Activated T-cell treated with anti-CD3 and anti-CD28 coated beads for 4 hours (primary cell): ENCODE data around the gene AEBP2.
"Not testable (repeated sequence)": the region's sequence is repeated elsewhere in the genome, so short reads cannot be mapped to it uniquely, and the experiment has no call there.

Experiments used
- DNase-seq: peaks from one replicate; pipeline ENCODE4 v3.0.0-alpha.2; 2020

Gene AEBP2, protein sequence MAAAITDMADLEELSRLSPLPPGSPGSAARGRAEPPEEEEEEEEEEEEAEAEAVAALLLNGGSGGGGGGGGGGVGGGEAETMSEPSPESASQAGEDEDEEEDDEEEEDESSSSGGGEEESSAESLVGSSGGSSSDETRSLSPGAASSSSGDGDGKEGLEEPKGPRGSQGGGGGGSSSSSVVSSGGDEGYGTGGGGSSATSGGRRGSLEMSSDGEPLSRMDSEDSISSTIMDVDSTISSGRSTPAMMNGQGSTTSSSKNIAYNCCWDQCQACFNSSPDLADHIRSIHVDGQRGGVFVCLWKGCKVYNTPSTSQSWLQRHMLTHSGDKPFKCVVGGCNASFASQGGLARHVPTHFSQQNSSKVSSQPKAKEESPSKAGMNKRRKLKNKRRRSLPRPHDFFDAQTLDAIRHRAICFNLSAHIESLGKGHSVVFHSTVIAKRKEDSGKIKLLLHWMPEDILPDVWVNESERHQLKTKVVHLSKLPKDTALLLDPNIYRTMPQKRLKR

GRCh38 chr12:19439059-19440018, at the start of gene AEBP2:
TSS of gene AEBP2 (plus strand) at chr12:19439492. CDS start at chr12:19439700, 208 bp downstream.
- peak; percentile 85 for DNase-seq

GRCh38 chr12:19390051-19390598, 49.2 kb upstream of the AEBP2 start:
- no peak for DNase-seq

- not testable (repeated sequence) for DNase-seq
These were observed 46.6 kb upstream of the AEBP2 start for GRCh38 chr12:19392644-19393043.

DNA sequence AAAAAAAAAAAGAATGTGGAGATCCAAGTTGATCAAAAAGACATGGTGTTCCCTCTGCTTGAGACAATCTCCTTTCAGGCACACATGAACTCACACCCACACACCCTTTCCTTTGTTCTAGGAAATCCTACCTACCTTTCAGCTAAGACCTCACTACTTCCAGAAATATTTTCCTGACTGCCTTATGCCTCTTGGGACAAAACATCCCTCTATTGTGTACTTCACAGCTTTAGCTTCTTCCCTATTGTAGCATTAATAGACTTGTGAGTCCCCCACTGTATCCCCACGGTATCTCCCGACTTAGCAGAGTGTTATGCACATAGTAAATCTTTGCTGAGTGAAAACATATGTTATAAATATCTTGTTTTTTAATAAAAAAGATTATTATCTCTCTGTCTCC, 44.9 kb upstream of the AEBP2 start:
- DNase-seq, result no peak

DNA sequence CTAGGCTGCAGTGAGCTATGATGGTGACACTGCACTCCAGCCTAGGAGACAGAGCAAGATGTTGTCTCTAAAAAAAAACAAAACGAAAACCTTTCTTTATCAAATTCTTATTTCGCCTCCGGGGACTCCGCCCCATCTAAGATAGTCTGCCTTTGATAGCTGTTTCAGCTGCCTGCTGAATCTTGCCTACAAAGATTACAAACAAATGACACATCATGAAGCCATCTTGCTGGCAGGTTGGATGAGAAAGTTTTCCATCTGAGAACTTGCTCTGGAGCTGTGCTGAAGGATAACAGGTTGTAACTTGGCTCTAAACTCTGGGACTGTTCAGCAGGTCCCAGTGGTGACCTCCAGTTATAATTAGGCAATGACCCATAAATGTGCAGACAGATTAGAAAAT, 41.8 kb upstream of the AEBP2 start:
- DNase-seq, result no peak

- DNase-seq, result no peak
These were observed 40.6 kb upstream of the AEBP2 start for GRCh38 chr12:19398376-19399363.

- DNase-seq, result not testable (repeated sequence)
These were observed 38.5 kb upstream of the AEBP2 start for GRCh38 chr12:19400649-19401285.

GRCh38 chr12:19402211-19402610, 37.1 kb upstream of the AEBP2 start:
- DNase-seq, result no peak

DNA sequence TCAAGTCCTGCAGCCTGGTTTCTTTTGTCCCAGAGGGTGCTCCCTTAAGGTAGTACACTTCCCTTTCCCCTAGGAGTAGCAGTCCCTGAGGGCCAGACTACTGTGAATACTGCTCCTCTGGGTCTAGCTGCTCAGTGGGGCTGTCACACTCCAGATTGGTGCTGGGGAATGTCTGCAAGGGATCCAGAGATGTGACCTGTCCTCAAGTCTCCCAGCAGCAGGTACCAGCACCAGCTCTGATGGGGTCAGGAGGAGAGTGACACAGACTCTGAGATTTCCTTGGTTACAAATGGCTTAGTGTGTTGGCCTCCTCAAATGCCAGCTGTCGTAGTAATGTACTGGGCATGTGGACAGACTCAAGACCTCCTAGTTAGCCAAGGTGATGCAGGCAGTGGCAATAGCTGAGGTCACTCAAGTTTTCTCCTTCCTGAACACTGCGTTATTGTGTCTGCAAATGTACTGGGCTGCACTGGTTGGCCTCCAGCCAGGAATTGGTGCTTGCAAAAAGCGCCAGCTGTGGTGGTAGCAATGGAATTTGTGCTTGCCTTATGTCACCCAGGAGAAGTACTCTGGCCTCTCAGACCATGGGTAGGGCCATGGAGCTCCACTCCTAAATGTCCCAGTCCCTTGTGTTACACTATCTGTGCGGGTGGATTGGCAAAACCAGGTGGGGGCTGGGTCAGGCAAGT, 36.4 kb upstream of the AEBP2 start:
- no peak for DNase-seq

GRCh38 chr12:19404242-19404880, 34.9 kb upstream of the AEBP2 start:
- no peak for DNase-seq

GRCh38 chr12:19409376-19409775, 29.9 kb upstream of the AEBP2 start:
- no peak for DNase-seq

DNA sequence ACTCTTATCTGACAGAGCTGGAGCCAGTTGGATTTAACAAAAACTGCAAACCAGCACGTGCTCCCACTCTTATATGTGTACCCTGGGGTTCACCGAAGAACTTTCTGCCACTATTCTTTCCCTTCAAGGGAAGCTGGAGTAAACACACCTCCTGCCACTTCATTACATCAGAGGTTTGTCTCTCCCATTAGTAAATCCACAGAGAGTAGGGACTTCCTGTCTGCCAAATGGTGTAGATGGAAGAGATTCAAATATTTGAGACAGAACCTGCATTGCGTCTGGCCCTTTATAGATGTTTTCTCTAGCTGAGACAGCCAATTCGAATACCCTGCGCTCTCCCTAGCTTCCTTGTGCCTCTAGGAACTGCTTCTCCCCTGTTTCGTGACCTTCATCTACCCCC, 29.1 kb upstream of the AEBP2 start:
- DNase-seq, result no peak

DNA sequence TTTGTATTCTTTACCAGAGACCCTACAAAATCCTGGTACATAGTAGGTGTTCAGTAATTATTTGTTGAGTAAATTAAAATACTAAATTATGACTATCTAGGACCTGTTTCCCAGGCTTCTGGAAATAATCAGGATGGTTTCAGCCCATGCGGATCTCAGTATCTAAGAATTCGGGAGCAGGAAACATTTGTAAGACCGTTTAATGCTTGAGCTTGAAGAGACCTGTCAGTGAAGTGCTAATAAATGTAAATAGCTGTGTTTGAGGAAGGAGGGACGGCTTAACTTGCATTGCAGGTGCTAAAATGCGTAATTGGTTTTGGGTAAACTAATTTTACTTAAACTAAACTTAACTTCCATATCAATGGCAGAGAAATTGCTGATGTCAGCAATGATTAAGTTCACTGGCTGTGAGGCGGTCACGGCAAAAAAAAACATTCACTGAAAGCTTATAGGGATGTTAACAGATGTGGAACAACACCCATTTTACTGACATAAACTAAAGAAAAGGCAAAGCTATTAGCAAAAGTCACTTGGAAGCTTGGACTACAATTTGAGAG, 28.6 kb upstream of the AEBP2 start:
- no peak for DNase-seq

- DNase-seq, result no peak
These were observed 27.8 kb upstream of the AEBP2 start for GRCh38 chr12:19411234-19412204.

- no peak for DNase-seq
These were observed 26.4 kb upstream of the AEBP2 start for GRCh38 chr12:19412844-19413243.

DNA sequence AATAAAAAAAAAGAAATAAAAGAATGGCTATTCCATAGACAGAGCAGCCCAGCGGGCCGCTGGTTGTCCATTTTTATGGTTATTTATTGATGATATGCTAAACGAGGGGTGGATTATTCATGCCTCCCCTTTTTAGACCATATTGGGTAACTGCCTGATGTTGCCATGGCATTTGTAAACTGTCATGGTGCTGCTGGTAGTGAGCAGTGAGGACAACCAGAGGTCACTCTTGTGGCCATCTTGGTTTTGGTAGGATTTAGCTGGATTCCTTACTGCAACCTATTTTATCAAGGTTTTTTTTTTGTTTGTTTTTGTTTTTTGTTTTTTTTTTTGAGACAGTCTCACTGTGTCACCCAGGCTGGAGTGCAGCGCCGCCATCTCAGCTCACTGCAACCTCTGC, 25.7 kb upstream of the AEBP2 start:
- DNase-seq, result not testable (repeated sequence)

- DNase-seq, result no peak
These were observed 23.7 kb upstream of the AEBP2 start for GRCh38 chr12:19415563-19415962.

GRCh38 chr12:19419086-19419485, 20.2 kb upstream of the AEBP2 start:
- no peak for DNase-seq
